ENCODE results near the gene PPP2R5E.
A peak's percentile ranks its signal among the peaks of the same experiment; 100 is the strongest.

Gene PPP2R5E

GRCh38 chr14:63517354-63517753 is 25.8 kb downstream of the PPP2R5E start:
- DNase-seq = no peak

- DNase-seq = no peak
These were observed 27.9 kb downstream of the PPP2R5E start for GRCh38 chr14:63515240-63515639.

GRCh38 chr14:63513756-63514155 is 29.4 kb downstream of the PPP2R5E start:
- no peak for DNase-seq

- DNase-seq = no peak
These were observed 30.3 kb downstream of the PPP2R5E start for GRCh38 chr14:63512861-63513260.

- no peak for DNase-seq
These were observed 32.6 kb downstream of the PPP2R5E start for GRCh38 chr14:63510538-63510937.

GRCh38 chr14:63508033-63508432 is 35.1 kb downstream of the PPP2R5E start:
- DNase-seq = no peak

- no peak for DNase-seq
These were observed 38.5 kb downstream of the PPP2R5E start for GRCh38 chr14:63504648-63505047.

GRCh38 chr14:63501429-63501828 is 41.7 kb downstream of the PPP2R5E start:
- DNase-seq = no peak

GRCh38 chr14:63499701-63500250 is 43.4 kb downstream of the PPP2R5E start:
- DNase-seq = no peak

- DNase-seq = no peak
These were observed 46.3 kb downstream of the PPP2R5E start for GRCh38 chr14:63496837-63497400.

- peak; percentile 45 for DNase-seq
These were observed 49.9 kb downstream of the PPP2R5E start for GRCh38 chr14:63493246-63493645.

GRCh38 chr14:63492391-63492790 is 50.8 kb downstream of the PPP2R5E start:
- no peak for DNase-seq

- no peak for DNase-seq
These were observed 55.5 kb downstream of the PPP2R5E start for GRCh38 chr14:63487724-63488123.

- DNase-seq = no peak
These were observed 56.4 kb downstream of the PPP2R5E start for GRCh38 chr14:63486738-63487137.

GRCh38 chr14:63483315-63483714 is 59.9 kb downstream of the PPP2R5E start:
- DNase-seq = no peak

GRCh38 chr14:63480599-63480998 is 62.6 kb downstream of the PPP2R5E start:
- no peak for DNase-seq

- peak; percentile 35 for DNase-seq
These were observed 64.7 kb downstream of the PPP2R5E start for GRCh38 chr14:63478437-63478852.

GRCh38 chr14:63478010-63478409 is 65.2 kb downstream of the PPP2R5E start:
- peak; percentile 63 for DNase-seq

- peak; percentile 57 for DNase-seq
These were observed 65.6 kb downstream of the PPP2R5E start for GRCh38 chr14:63477556-63477955.

GRCh38 chr14:63475761-63476160 is 67.4 kb downstream of the PPP2R5E start:
- DNase-seq = no peak

- DNase-seq = no peak
These were observed 68.3 kb downstream of the PPP2R5E start for GRCh38 chr14:63474844-63475243.

- no peak for DNase-seq
These were observed 69.1 kb downstream of the PPP2R5E start for GRCh38 chr14:63474111-63474510.

GRCh38 chr14:63472986-63473788 is 70.0 kb downstream of the PPP2R5E start:
- DNase-seq = no peak

All from hematopoietic multipotent progenitor cell treated with erythropoietin and hydrocortisone succinate and interleukin-3 and kit ligand, for 8 days (in vitro differentiated cells).